Measurements from ENCODE around the gene ITGA3.

Gene ITGA3

GRCh38 chr17:50070908-50071680 lies 15.2 kb downstream of the ITGA3 start:
- no peak for DNase-seq (ENCODE audit: low spot score)

DNA sequence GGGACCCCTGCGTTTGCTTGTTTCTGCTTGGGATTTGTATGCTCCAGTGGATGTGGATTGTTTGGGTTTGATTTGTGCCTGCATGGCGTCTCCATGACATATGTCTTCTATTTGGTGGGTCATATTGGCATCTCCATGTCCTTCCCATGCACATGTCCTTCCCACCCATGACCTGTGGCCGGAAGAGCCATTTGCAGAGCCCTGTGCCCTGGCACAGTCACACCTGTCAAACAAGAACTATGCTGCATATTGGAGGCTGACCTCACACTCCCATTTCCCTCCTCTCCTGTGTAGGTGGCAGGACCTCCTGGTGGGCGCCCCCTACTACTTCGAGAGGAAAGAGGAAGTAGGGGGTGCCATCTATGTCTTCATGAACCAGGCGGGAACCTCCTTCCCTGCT lies 15.8 kb downstream of the ITGA3 start:
- DNase-seq (ENCODE audit: low spot score) = no peak

- DNase-seq (ENCODE audit: low spot score) = no peak
Observed at GRCh38 chr17:50072130-50072529, 16.2 kb downstream of the ITGA3 start.

DNA sequence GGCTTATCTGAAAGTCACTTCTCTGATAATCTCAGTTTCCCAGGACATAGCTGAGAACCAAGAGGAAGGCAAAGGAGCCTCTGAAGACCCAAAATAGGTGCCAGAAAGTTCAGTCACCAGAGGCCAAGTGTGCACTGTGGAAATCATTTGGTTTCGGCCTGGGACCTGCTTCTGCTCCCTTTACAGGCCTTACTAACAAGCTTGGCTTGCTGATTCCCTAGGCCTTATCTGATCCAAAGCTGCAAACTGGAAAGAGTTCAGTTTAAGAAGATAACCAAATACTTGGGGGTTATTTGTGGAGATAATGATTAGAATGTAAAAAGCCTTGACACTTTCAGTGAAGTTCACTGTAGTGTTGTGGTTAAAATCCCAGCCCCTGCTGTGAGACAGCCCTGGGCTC lies 17.0 kb downstream of the ITGA3 start:
- no peak for DNase-seq (ENCODE audit: low spot score)

DNA sequence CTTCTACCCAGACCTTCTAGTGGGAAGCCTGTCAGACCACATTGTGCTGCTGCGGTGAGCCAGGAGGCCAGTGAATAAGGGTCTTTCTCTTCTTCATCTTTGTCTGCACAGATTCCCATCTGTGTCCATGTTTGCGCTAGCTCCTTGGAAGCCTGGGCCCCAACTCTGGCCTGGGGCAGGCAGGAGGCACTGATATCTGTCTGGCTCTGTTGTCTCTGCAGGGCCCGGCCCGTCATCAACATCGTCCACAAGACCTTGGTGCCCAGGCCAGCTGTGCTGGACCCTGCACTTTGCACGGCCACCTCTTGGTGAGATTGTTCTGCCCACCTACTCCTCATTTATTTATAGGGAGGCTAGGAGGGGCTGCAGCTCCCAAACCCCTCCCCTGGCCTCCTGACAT lies 18.3 kb downstream of the ITGA3 start:
- DNase-seq (ENCODE audit: low spot score) = no peak

GRCh38 chr17:50075446-50076032 lies 19.6 kb downstream of the ITGA3 start:
- DNase-seq (ENCODE audit: low spot score) = no peak

DNA sequence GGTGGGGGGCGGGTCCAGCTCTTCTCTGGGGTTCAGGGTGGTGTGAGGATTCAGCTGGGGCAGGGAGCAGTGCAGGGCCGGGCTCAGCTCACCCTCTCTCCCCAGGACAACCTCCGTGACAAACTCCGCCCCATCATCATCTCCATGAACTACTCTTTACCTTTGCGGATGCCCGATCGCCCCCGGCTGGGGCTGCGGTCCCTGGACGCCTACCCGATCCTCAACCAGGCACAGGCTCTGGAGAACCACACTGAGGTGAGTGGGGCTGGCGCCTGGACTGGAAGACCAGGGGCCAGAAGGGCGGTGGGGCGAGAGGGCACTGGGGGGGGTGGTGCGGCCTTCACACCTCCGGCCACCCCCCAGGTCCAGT lies 20.3 kb downstream of the ITGA3 start:
- no peak for DNase-seq (ENCODE audit: low spot score)

DNA sequence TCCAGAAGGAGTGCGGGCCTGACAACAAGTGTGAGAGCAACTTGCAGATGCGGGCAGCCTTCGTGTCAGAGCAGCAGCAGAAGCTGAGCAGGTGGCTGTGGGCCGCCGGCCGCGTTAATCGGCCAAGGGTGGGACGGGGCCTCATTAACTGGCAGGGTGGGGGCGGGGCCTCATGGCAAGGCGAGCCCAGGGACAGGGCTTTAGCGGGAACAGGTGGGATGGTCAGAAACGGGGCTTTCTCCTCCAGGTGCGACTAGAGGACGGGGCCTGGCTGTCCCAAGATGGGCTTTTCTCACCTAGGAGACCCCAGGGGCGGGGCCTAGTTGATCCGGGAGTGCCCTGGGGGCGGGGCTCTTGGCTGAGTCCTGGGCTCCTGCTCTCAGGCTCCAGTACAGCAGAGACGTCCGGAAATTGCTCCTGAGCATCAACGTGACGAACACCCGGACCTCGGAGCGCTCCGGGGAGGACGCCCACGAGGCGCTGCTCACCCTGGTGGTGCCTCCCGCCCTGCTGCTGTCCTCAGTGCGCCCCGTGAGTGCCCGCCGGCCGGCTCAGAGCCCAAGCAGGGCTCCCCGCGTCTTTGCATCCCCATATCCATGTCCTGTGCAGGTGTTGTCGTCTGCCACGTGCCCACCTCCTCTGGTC lies 20.8 kb downstream of the ITGA3 start:
- no peak for DNase-seq (ENCODE audit: low spot score)

DNA sequence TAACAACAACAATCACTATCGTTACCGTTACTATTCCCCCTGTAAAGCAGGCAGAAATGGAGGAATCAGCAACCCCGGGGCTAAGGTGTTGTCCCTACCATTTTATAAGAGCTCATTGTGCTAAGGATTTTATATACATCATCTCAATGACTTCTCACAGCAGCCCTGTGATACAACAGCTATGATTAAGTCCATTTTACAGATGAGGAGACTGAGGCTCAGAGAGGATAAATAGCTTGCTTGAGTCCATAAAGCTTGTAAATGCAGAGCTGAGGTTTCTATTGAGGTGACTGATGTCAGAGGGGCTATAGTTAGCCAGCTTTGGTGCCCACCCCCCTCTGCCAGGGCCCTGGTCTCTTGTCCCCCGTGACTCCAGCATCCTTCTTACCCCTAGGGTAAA lies 22.5 kb downstream of the ITGA3 start:
- DNase-seq (ENCODE audit: low spot score) = no peak

DNA sequence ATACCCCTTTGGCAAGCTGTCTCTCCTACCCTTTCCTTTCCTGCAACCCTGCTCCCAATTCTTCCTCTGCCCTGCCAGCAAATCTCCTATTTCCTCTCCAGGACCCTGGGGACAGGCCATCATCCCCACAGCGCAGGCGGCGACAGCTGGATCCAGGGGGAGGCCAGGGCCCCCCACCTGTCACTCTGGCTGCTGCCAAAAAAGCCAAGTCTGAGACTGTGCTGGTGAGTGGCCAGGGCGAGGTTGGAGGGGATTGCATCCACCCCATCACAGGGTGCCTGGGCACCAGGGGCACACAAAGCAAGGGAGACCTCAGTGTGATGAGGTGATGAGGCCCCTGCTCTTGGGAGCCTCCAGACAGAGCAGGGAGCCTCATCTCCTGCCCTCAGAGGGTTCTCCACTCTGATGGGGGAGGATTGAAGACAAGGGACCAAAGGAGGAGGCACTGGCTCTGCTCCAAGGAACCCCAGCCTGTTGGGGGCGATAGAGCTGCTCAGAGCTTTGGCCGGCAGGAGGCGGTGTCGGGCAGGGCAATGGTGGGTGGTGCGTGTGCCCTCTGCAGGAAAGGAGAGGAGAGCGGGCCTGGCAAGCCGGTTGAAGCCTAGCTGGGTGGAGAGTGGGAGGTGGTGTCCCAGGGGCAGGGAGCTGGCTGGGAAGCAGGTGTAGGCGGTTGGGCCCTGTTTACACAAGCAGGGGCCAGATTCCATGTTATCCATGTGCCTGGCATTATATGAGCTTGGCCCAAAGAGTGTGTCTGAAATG lies 23.6 kb downstream of the ITGA3 start:
- DNase-seq (ENCODE audit: low spot score) = peak; percentile 34

DNA sequence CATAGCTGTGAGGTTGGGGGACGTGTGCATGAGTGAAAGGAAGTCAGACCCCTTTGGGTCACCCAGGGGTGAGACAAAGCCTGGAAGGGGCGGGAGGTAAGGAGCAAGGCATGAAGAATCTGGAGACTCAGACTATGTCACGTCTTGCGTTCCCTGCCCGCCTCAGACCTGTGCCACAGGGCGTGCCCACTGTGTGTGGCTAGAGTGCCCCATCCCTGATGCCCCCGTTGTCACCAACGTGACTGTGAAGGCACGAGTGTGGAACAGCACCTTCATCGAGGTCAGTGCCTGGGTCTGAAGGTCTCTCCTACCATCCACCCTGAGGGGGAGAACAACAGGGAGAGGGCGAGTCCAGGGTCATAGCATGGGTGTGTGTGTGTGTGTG lies 24.2 kb downstream of the ITGA3 start:
- DNase-seq (ENCODE audit: low spot score) = no peak

- DNase-seq (ENCODE audit: low spot score) = no peak
Observed at GRCh38 chr17:50080827-50081226, 24.9 kb downstream of the ITGA3 start.

DNA sequence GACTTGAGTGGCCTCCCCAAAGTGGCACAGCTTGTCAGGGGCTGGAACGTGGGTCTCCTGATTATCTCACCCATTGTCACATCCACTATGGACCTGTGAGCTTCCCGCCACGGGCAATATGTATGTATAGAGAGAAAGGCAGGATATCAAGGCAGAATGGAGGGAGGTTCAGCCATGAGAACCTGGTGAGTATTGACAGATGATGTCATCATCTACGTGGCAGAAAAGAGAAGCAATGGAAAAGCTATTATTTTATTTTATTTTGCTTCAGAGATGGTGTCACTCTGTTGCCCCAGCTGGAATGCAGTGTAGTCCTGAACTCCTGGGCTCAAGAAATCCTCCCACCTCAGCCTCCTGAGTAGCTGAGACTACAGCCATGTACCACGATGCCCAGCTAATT lies 25.8 kb downstream of the ITGA3 start:
- no peak for DNase-seq (ENCODE audit: low spot score)

GRCh38 chr17:50087246-50087911 lies 31.5 kb downstream of the ITGA3 start:
- DNase-seq (ENCODE audit: low spot score) = peak; percentile 79

DNA sequence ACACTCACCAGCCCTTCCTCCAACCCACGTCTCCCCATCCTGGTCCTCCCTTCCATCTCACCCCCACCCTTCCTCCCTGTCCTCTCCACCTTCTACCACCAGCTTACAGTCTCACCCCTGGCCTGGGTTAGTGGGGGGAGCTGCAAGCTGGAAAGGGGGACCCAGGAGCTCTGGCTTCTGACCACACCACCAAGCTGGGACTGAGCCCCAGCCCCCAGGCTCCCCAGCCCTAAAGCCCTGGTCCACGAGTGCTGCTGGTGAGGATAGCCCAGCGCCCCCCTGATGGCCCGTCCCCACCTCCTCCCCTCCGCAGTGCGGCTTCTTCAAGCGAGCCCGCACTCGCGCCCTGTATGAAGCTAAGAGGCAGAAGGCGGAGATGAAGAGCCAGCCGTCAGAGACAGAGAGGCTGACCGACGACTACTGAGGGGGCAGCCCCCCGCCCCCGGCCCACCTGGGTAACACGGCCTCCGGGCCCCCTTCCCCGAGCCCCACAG lies 32.0 kb downstream of the ITGA3 start:
- no peak for DNase-seq (ENCODE audit: low spot score)

- DNase-seq (ENCODE audit: low spot score) = no peak
Observed at GRCh38 chr17:50088952-50089825, 33.3 kb downstream of the ITGA3 start.

DNA sequence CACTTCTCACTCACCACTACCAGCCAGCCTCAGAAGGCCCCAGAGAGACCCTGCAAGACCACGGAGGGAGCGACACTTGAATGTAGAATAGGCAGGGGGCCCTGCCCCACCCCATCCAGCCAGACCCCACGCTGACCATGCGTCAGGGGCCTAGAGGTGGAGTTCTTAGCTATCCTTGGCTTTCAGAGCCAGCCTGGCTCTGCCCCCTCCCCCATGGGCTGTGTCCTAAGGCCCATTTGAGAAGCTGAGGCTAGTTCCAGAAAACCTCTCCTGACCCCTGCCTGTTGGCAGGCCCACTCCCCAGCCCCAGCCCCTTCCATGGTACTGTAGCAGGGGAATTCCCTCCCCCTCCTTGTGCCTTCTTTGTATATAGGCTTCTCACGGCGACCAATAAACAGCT lies 34.2 kb downstream of the ITGA3 start:
- DNase-seq (ENCODE audit: low spot score) = no peak

GRCh38 chr17:50090971-50091917 lies 35.3 kb downstream of the ITGA3 start:
- DNase-seq (ENCODE audit: low spot score) = no peak

GRCh38 chr17:50091918-50092285 lies 36.0 kb downstream of the ITGA3 start:
- no peak for DNase-seq (ENCODE audit: low spot score)

DNA sequence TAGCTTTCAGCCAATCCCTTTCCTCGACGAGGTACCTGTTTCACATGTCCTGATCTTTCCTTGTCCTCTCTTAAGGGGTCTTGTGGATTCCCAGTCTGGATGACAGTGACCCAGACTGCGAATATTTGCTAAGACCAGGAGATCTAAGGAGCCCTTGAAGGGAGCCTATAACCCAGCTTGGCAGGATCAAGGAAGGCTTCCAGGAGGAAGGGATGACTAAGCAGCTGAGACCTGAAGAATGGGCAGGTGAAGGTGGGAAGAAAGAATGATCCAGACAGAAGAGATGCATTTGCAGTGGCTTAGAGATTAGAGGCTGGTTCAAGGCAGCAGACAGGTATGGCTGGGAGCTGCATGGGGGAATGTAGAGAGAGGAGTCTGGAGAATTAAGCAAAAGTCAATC lies 37.3 kb downstream of the ITGA3 start:
- no peak for DNase-seq (ENCODE audit: low spot score)
